Endothelial cell of umbilical vein (primary cell): ENCODE results near the gene KRTAP1-3. TPM values are rescaled to one million over a fixed set of nuclear protein-coding genes. Genes with fewer than 3 reads are reported as not detected.

ENCODE experiments used
- BruUV-seq: library from RNA; stranded (reverse); fragments of 400-500 nt; replicated peaks from 2 replicates; lab custom pipeline; 2021; lab: Mats Ljungman, UMichigan
- CTCF ChIA-PET: fragments of 300-600, 350-600 bp; sonication (Branson Sonifier 250); formaldehyde crosslinking; loops from one replicate; lab custom pipeline; 2021; ENCODE audit warnings: antibody characterized with exemption, inconsistent platforms; lab: Charles Lee
- POLR2A ChIA-PET: fragments of 300-600, 350-600 bp; sonication (Branson Sonifier 250); formaldehyde crosslinking; loops from one replicate; lab custom pipeline; 2021; ENCODE audit warnings: antibody characterized with exemption, inconsistent platforms; lab: Charles Lee
- DNase-seq: peaks from one replicate; pipeline ENCODE4 v3.0.0-alpha.2; 2011; ENCODE audit warnings: low read depth, low spot score
- FAIRE-seq: peaks from 2 replicates; lab custom pipeline; 2011; peaks lifted over from hg19 to GRCh38; lab: Jason Lieb, UNC
- H2AFZ ChIP-seq: 2 replicates; pipeline ENCODE4 v1.6.0; 2012; ENCODE audit warnings: low read depth, low read length, control low read depth, inconsistent platforms
- H3K27ac ChIP-seq: 2 replicates; pipeline ENCODE4 v1.5.1; 2011; ENCODE audit warnings: low read depth, mild to moderate bottlenecking, control low read depth, low read length, moderate library complexity; ENCODE audit not compliant: insufficient read depth
- H3K27me3 ChIP-seq, 2 experiments: 2 replicates each; pipeline versions ENCODE4 v1.6.0 to v1.6.1; 2011; ENCODE audit warnings: low read length in 2 of 2, mixed read lengths in 1 of 2; ENCODE audit not compliant: control insufficient read depth in 2 of 2, insufficient read depth in 2 of 2
- H3K36me3 ChIP-seq, 2 experiments: 2 replicates in 1 of 2; 3 replicates in 1 of 2; pipeline ENCODE4 v1.5.1; 2011; ENCODE audit warnings: low read length in 2 of 2, mild to moderate bottlenecking in 1 of 2, moderate library complexity in 1 of 2; ENCODE audit not compliant: control insufficient read depth in 2 of 2, insufficient read depth in 2 of 2; ENCODE audit errors: extremely low read depth in 1 of 2
- H3K4me1 ChIP-seq: 3 replicates; pipeline ENCODE4 v1.5.1; 2011; ENCODE audit warnings: mild to moderate bottlenecking, low read length; ENCODE audit not compliant: control insufficient read depth, insufficient read depth; ENCODE audit errors: extremely low read depth
- H3K4me2 ChIP-seq: 2 replicates; pipeline ENCODE4 v1.6.1; 2011; ENCODE audit warnings: low read length, control low read depth, mixed read lengths; ENCODE audit not compliant: insufficient read depth
- H3K4me3 ChIP-seq, 3 experiments: fragments of 200-600 bp in 1 of 3; sonication (generic), shearing (Covaris generic) in 1 of 3; replicated peaks in 1 of 3; 2 replicates each; pipeline ENCODE4 v1.5.1; 2011 to 2016; ENCODE audit warnings: control low read depth in 3 of 3, low read length in 3 of 3, mild to moderate bottlenecking in 2 of 3, inconsistent platforms in 1 of 3, low read depth in 1 of 3, moderate library complexity in 1 of 3; ENCODE audit not compliant: insufficient read depth in 1 of 3
- H3K79me2 ChIP-seq: 2 replicates; pipeline ENCODE4 v1.6.0; 2012; ENCODE audit warnings: low read length, inconsistent platforms; ENCODE audit not compliant: control insufficient read depth, insufficient read depth
- H3K9ac ChIP-seq: replicated peaks from 2 replicates; pipeline ENCODE3; 2011; ENCODE audit warnings: low read length, control low read depth; ENCODE audit not compliant: insufficient read depth; ENCODE audit errors: extremely low read depth
- H3K9me1 ChIP-seq: replicated peaks from 3 replicates; pipeline ENCODE4 v1.6.0; 2011; ENCODE audit warnings: mild to moderate bottlenecking, low read length; ENCODE audit not compliant: control insufficient read depth, insufficient read depth; ENCODE audit errors: extremely low read depth
- H3K9me3 ChIP-seq: replicated peaks from 2 replicates; pipeline ENCODE4 v1.5.1; 2012; ENCODE audit warnings: low read length, inconsistent platforms; ENCODE audit not compliant: control insufficient read depth, insufficient read depth
- H4K20me1 ChIP-seq: replicated peaks from 2 replicates; pipeline ENCODE3; 2011; ENCODE audit warnings: mild to moderate bottlenecking, low read length; ENCODE audit not compliant: control insufficient read depth, insufficient read depth; ENCODE audit errors: extremely low read depth
- EZH2 ChIP-seq: IDR thresholded peaks from 2 replicates; pipeline ENCODE4 v1.6.1; 2012; ENCODE audit warnings: borderline replicate concordance, low read depth, mild to moderate bottlenecking, moderate library complexity, low read length, inconsistent platforms; ENCODE audit not compliant: severe bottlenecking
- FOS ChIP-seq: IDR thresholded peaks from 2 replicates; pipeline ENCODE4 v1.6.1; 2011; ENCODE audit warnings: mild to moderate bottlenecking, low read length, moderate library complexity, borderline replicate concordance; ENCODE audit not compliant: insufficient read depth
- GATA2 ChIP-seq: IDR thresholded peaks from 2 replicates; pipeline ENCODE4 v1.7.0; 2011; ENCODE audit warnings: low read depth, mild to moderate bottlenecking, moderate library complexity, mixed read lengths, low read length; ENCODE audit not compliant: insufficient read length, insufficient read depth
- JUN ChIP-seq: IDR thresholded peaks from 2 replicates; pipeline ENCODE4 v1.6.1; 2011; ENCODE audit warnings: borderline replicate concordance, low read depth; ENCODE audit not compliant: insufficient read length, insufficient read depth
- MYC ChIP-seq: IDR thresholded peaks from one replicate; pipeline ENCODE4 v1.6.1; 2011; ENCODE audit warnings: mild to moderate bottlenecking, low read depth, low read length
- POLR2A ChIP-seq: IDR thresholded peaks from 2 replicates; pipeline ENCODE4 v1.6.1; 2012; ENCODE audit warnings: low read depth, mild to moderate bottlenecking, control low read depth, low read length
- POLR2AphosphoS5 ChIP-seq: IDR thresholded peaks from 2 replicates; pipeline ENCODE4 v1.6.1; 2012; ENCODE audit warnings: low read depth, mild to moderate bottlenecking, control low read depth, low read length, moderate library complexity; ENCODE audit not compliant: insufficient read depth
- dilution Hi-C: fragments of 300-500 bp; cut with MboI; formaldehyde crosslinking; loops from one replicate; pipeline ENCODE4 v1.15.0; 2019; ENCODE audit warnings: low sequenced_read_pairs; ENCODE audit not compliant: extremely low pct_ligation_motif_present
- intact Hi-C: fragments of 100-400 bp; cut with micrococcal nuclease; formaldehyde crosslinking; loops from one replicate; pipeline ENCODE4 v1.10.0; 2022
- polyA plus RNA-seq, 4 experiments: library from polyadenylated mRNA; depleted of rRNA in 3 of 4; stranded (reverse) in 3 of 4; unstranded in 1 of 4; fragments of >200 nt; gene quantifications; 2 replicates each; pipeline versions ENCODE4 v1.2.1 to v1.2.3, GENCODE V29; 2011 to 2012; ENCODE audit warnings: missing spikeins in 1 of 4
- total RNA-seq: library from RNA; stranded (reverse); gene quantifications from 2 replicates; pipeline ENCODE4 v1.2.3, GENCODE V29; 2021
- TF ChIP-seq, protein P1 (sequence below), 2 donors: IDR thresholded peaks; 1 replicate in 1 of 2; 2 replicates in 1 of 2; pipeline ENCODE4 v1.5.1; 2011; ENCODE audit warnings: low read length in 2 of 2, mild to moderate bottlenecking in 2 of 2, moderate library complexity in 2 of 2, control low read depth in 1 of 2, inconsistent platforms in 1 of 2, low read depth in 1 of 2; ENCODE audit not compliant: insufficient read depth in 1 of 2; ENCODE audit errors: extremely low read depth in 1 of 2
- TF ChIP-seq, protein P2 (sequence below): IDR thresholded peaks from 2 replicates; pipeline ENCODE4 v1.6.1; 2011; ENCODE audit not compliant: insufficient read depth, insufficient read length

KRTAP1-3 gene
- total and polyA plus RNA-seq, 2 donors (not counting 3 experiments of a cell fraction or from before 2014, with no cell fraction given): not detected

DNA sequence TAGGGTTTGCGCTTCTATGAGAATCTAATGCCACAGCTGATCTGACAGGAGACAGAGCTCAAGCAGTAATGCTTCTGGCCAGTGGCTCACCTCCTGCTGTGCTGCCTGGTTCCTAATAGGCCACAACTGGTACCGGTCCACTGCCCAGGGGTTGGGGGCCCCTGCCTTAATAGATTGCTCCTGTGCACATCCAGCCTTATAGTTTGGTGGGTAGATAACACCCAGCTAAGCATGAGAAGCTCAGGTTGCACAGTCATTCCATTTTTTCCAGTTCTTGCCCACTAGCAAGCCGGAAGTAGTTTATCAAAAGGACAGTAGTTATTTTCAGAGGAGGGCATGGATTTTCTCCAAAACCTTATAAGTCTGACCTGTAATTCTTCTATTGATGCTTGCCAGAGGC is 15.3 kb downstream of the KRTAP1-3 start:
- no peak overlapping the region for H2AFZ ChIP-seq
- H3K9ac ChIP-seq: no peak overlapping the region
- H3K4me1 ChIP-seq: no peaks in the 10 kb centered on the region
- no peaks in the 10 kb centered on the region for H3K9me1 ChIP-seq
- no peak overlapping the region for H3K4me3 ChIP-seq
- ChIA-PET CTCF (no interaction called here), POLR2A (no interaction called here)
- FAIRE-seq (no peak), DNase-seq (no peak)
- no peak overlapping the region for H3K27ac ChIP-seq
- no peaks in the 10 kb centered on the region for H4K20me1 ChIP-seq
- dilution Hi-C loops (no loop called here), intact Hi-C loops (no loop called here)
- H3K4me2 ChIP-seq: no peak overlapping the region
- H3K36me3 ChIP-seq: no peaks in the 10 kb centered on the region
- H3K27me3 ChIP-seq: peaks cover 0 to 2% of the 10 kb centered on the region in 2 experiments
- H3K79me2 ChIP-seq: no peaks in the 10 kb centered on the region
- no peak for TF ChIP-seq EZH2
- TF ChIP-seq GATA2: no peak
- TF ChIP-seq MYC: no peak
- TF ChIP-seq, protein P1, sequence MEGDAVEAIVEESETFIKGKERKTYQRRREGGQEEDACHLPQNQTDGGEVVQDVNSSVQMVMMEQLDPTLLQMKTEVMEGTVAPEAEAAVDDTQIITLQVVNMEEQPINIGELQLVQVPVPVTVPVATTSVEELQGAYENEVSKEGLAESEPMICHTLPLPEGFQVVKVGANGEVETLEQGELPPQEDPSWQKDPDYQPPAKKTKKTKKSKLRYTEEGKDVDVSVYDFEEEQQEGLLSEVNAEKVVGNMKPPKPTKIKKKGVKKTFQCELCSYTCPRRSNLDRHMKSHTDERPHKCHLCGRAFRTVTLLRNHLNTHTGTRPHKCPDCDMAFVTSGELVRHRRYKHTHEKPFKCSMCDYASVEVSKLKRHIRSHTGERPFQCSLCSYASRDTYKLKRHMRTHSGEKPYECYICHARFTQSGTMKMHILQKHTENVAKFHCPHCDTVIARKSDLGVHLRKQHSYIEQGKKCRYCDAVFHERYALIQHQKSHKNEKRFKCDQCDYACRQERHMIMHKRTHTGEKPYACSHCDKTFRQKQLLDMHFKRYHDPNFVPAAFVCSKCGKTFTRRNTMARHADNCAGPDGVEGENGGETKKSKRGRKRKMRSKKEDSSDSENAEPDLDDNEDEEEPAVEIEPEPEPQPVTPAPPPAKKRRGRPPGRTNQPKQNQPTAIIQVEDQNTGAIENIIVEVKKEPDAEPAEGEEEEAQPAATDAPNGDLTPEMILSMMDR (IDR thresholded peaks at IDR 0.05; ENCODE audit: extremely low read depth in 1 of 2, insufficient read depth in 1 of 2, low read depth in 1 of 2, low read length in 2 of 2): no peak
- no peak for TF ChIP-seq JUN
- TF ChIP-seq, protein P2, sequence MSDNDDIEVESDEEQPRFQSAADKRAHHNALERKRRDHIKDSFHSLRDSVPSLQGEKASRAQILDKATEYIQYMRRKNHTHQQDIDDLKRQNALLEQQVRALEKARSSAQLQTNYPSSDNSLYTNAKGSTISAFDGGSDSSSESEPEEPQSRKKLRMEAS: no peak
- no peak for TF ChIP-seq FOS
- TF ChIP-seq POLR2AphosphoS5: no peak
- TF ChIP-seq POLR2A: no peak
- no TSS peak for BruUV-seq
- H3K9me3 ChIP-seq: no peaks in the 10 kb centered on the region
